Naive thymus-derived CD4-positive, alpha-beta T cell (primary cell): ENCODE results near the gene PPP1R10. TPM values are rescaled to one million over a fixed set of nuclear protein-coding genes. Genes with fewer than 3 reads are reported as not detected.

Experiments
- ATAC-seq: fragments of 150-1000 bp; cut with Tn5 transposase; 2 replicates; pipeline ENCODE4 v1.10.0; 2021; ENCODE audit warnings: mild to moderate bottlenecking, moderate library complexity
- CTCF ChIA-PET: fragments of 350-600 bp; sonication (Branson Sonifier 250); formaldehyde crosslinking; loops from one replicate; lab custom pipeline; 2021; ENCODE audit warnings: antibody characterized with exemption; lab: Charles Lee
- POLR2A ChIA-PET: fragments of 350-600 bp; sonication (Branson Sonifier 250); formaldehyde crosslinking; loops from one replicate; lab custom pipeline; 2021; ENCODE audit warnings: antibody characterized with exemption, inconsistent platforms; lab: Charles Lee
- DNase-seq, 9 donors: peaks; one replicate each; pipeline versions ENCODE4 v3.0.0 to v3.0.0-alpha.2; 2020 to 2022; ENCODE audit warnings: mixed read lengths in 1 of 9
- H3K27ac ChIP-seq: one replicate; pipeline ENCODE4 v1.7.0; 2013; ENCODE audit warnings: mild to moderate bottlenecking, low read depth, low read length, moderate library complexity
- H3K27me3 ChIP-seq, 2 donors: one replicate each; pipeline ENCODE4 v1.7.0; 2013; ENCODE audit warnings: low read length in 2 of 2, mild to moderate bottlenecking in 2 of 2, moderate library complexity in 2 of 2; ENCODE audit not compliant: control insufficient read depth in 2 of 2, insufficient read depth in 2 of 2
- H3K36me3 ChIP-seq, 3 experiments: 1 replicate in 2 of 3; 2 replicates in 1 of 3; pipeline ENCODE4 v1.7.0; 2013; ENCODE audit warnings: low read length in 3 of 3, mild to moderate bottlenecking in 3 of 3, moderate library complexity in 1 of 3; ENCODE audit not compliant: insufficient read depth in 3 of 3, control insufficient read depth in 2 of 3
- H3K4me1 ChIP-seq, 2 donors: one replicate each; pipeline ENCODE4 v1.7.0; 2013; ENCODE audit warnings: low read length in 2 of 2, mild to moderate bottlenecking in 2 of 2, moderate library complexity in 1 of 2; ENCODE audit not compliant: control insufficient read depth in 2 of 2, insufficient read depth in 2 of 2
- H3K4me3 ChIP-seq: 2 replicates; pipeline ENCODE4 v1.7.0; 2013; ENCODE audit warnings: mild to moderate bottlenecking, low read length
- H3K9me3 ChIP-seq, 3 experiments: 1 replicate in 2 of 3; 2 replicates in 1 of 3; pipeline ENCODE4 v1.7.0; 2013; ENCODE audit warnings: low read length in 3 of 3; ENCODE audit not compliant: control insufficient read depth in 2 of 3
- H3K27ac Mint-ChIP-seq, 9 donors: one replicate each; pipeline ENCODE4 v1.8.0; 2020 to 2022; ENCODE audit warnings: mixed read lengths in 9 of 9, mild to moderate bottlenecking in 8 of 9, moderate library complexity in 5 of 9, inconsistent platforms in 2 of 9
- H3K27me3 Mint-ChIP-seq, 5 donors: one replicate each; pipeline ENCODE4 v1.8.0; 2021 to 2022; ENCODE audit warnings: mixed read lengths in 5 of 5, mild to moderate bottlenecking in 1 of 5
- H3K36me3 Mint-ChIP-seq, 5 donors: one replicate each; pipeline ENCODE4 v1.8.0; 2020 to 2022; ENCODE audit warnings: mixed read lengths in 5 of 5, mild to moderate bottlenecking in 3 of 5, inconsistent platforms in 1 of 5
- H3K4me1 Mint-ChIP-seq, 7 donors: one replicate each; pipeline ENCODE4 v1.8.0; 2020 to 2022; ENCODE audit warnings: mixed read lengths in 7 of 7, mild to moderate bottlenecking in 3 of 7, inconsistent platforms in 1 of 7
- H3K4me3 Mint-ChIP-seq, 10 donors: one replicate each; pipeline ENCODE4 v1.8.0; 2020 to 2022; ENCODE audit warnings: mild to moderate bottlenecking in 10 of 10, mixed read lengths in 10 of 10, moderate library complexity in 6 of 10, inconsistent platforms in 2 of 10
- H3K9me3 Mint-ChIP-seq, 11 donors: one replicate each; pipeline ENCODE4 v1.8.0; 2020 to 2022; ENCODE audit warnings: mixed read lengths in 11 of 11, mild to moderate bottlenecking in 4 of 11, inconsistent platforms in 1 of 11, moderate library complexity in 1 of 11
- intact Hi-C, 2 donors: fragments of 100-400 bp; cut with micrococcal nuclease; formaldehyde crosslinking; loops; one replicate each; pipeline ENCODE4 v1.15.1; 2023
- polyA plus RNA-seq, 2 donors: library from polyadenylated mRNA; unstranded; fragments of 300-500 nt; fragmentation: Illumina TruSeq; gene quantifications; one replicate each; pipeline ENCODE4 v1.2.3, GENCODE V29; 2021
- total RNA-seq, 6 experiments: library from RNA in 5 of 6; stranded (reverse) in 5 of 6; gene quantifications; 1 replicate in 5 of 6; 2 replicates in 1 of 6; pipeline ENCODE4 v1.2.3 and lab custom pipeline; 2021 to 2026

PPP1R10 gene
- total and polyA plus RNA-seq, 7 experiments from 2014 or later, result 21.6 to 286 (median 114) TPM

DNA sequence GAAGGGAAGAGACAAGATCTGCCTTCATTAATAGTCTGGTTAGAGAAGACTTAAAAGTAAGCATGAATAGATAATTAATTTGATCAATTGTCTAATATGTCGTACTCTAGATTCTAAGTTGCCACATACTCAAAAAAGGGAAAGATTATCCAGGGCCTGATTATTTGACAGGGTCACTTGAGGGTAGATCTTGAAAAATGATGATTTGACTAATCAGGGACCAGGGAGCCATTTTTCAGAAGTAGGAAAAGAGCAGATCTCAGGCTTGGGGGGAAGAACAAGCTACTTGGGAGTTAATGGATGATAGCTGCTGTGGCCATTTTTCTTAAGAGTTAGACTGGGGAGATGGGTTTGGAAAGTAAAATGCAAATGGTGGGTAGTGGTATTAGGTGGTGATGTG, 24.8 kb downstream of the PPP1R10 start:
- H3K9me3 Mint-ChIP-seq, result no peaks in the 10 kb centered on the region
- DNase-seq (no peak), ATAC-seq (no peak)
- Histone ChIP-seq H3K4me3 (no peak overlapping the region), H3K4me1 (peaks cover 0 to 3% of the 10 kb centered on the region in 2 donors), H3K36me3 (peaks cover 0 to 72% (median 2%) of the 10 kb centered on the region in 3 experiments), H3K9me3 (no peaks in the 10 kb centered on the region), H3K27me3 (no peaks in the 10 kb centered on the region), H3K27ac (no peak overlapping the region)
- intact Hi-C loops, result no loop called here
- ChIA-PET POLR2A (interaction anchor here (0.7 to 1.4 kb wide), 4 partner anchors 23 to 109 kb away, joined by 3 to 5 read pairs (median 4); partner anchors contain the start of gene ATAT1), CTCF (interaction anchor here (0.7 to 10.4 kb wide), 6 partner anchors 14 to 108 kb away, joined by 3 to 128 read pairs (median 3); no protein-coding TSS in a partner anchor)
- no peaks in the 10 kb centered on the region for H3K27me3 Mint-ChIP-seq
- no peak overlapping the region for H3K4me3 Mint-ChIP-seq
- H3K36me3 Mint-ChIP-seq, result peaks cover 5 to 44% (median 21%) of the 10 kb centered on the region in 5 donors
- H3K27ac Mint-ChIP-seq, result peak overlapping the region in 2 of 9 donors; percentile 10 to 62
- peaks cover 6 to 21% (median 17%) of the 10 kb centered on the region in 7 donors for H3K4me1 Mint-ChIP-seq

DNA sequence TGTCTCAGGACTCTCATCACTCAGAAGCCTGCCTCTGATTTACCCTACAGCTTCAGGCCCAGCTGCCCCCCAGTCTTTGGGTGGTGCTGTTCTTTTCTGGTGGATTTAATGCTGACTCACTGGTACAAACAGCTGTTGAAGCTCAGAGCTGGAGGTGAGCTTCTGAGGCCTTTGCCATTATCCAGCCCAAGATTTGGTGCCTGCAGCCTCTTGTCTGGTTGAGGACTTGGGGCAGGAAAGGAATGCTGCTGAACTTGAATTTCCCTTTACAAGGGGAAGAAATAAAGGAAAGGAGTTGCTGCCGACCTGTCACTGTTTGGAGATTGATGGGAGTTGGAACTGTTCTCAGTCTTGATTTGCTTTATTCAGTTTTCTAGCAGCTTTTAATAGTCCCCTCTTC, 26.0 kb downstream of the PPP1R10 start:
- H3K36me3 Mint-ChIP-seq, result peaks cover 10 to 51% (median 27%) of the 10 kb centered on the region in 5 donors
- intact Hi-C loops, result no loop called here
- no peak overlapping the region for H3K4me3 Mint-ChIP-seq
- peaks cover 2 to 17% (median 14%) of the 10 kb centered on the region in 7 donors for H3K4me1 Mint-ChIP-seq
- POLR2A ChIA-PET, result interaction anchor here (0.8 to 1.2 kb wide), 4 partner anchors 8 to 108 kb away, joined by 3 to 6 read pairs (median 4); no protein-coding TSS in a partner anchor
- no peak for DNase-seq
- no peaks in the 10 kb centered on the region for H3K27me3 Mint-ChIP-seq
- Histone ChIP-seq H3K36me3 (peaks cover 8 to 85% (median 13%) of the 10 kb centered on the region in 3 experiments), H3K9me3 (no peaks in the 10 kb centered on the region), H3K27me3 (no peaks in the 10 kb centered on the region), H3K4me1 (no peaks in the 10 kb centered on the region), H3K27ac (no peak overlapping the region), H3K4me3 (no peak overlapping the region)
- no peak for ATAC-seq
- H3K27ac Mint-ChIP-seq, result peak overlapping the region in 2 of 9 donors; percentile 24 to 65
- no peaks in the 10 kb centered on the region for H3K9me3 Mint-ChIP-seq
- CTCF ChIA-PET, result interaction anchor here (0.6 to 10.4 kb wide), 4 partner anchors 13 to 124 kb away, joined by 3 to 128 read pairs (median 3); no protein-coding TSS in a partner anchor

DNA sequence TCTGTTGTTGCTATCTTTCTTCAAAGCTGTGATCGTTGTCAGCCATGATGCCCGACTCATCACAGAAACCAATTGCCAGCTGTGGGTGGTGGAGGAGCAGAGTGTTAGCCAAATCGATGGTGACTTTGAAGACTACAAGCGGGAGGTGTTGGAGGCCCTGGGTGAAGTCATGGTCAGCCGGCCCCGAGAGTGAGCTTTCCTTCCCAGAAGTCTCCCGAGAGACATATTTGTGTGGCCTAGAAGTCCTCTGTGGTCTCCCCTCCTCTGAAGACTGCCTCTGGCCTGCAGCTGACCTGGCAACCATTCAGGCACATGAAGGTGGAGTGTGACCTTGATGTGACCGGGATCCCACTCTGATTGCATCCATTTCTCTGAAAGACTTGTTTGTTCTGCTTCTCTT, 26.5 kb downstream of the PPP1R10 start:
- Histone ChIP-seq H3K27ac (no peak overlapping the region), H3K4me3 (no peak overlapping the region), H3K27me3 (no peaks in the 10 kb centered on the region), H3K4me1 (no peaks in the 10 kb centered on the region), H3K36me3 (peaks cover 12 to 90% (median 18%) of the 10 kb centered on the region in 3 experiments), H3K9me3 (no peaks in the 10 kb centered on the region)
- POLR2A ChIA-PET, result interaction anchor here (1.2 kb wide), 2 partner anchors 9 to 24 kb away, joined by 3 to 4 read pairs; no protein-coding TSS in a partner anchor
- Mint-ChIP-seq H3K4me3 (no peak overlapping the region), H3K9me3 (no peaks in the 10 kb centered on the region), H3K4me1 (peaks cover 2 to 16% (median 12%) of the 10 kb centered on the region in 7 donors), H3K27me3 (no peaks in the 10 kb centered on the region), H3K27ac (peak overlapping the region in 4 of 9 donors; percentile 24 to 65 (median 53)), H3K36me3 (peaks cover 10 to 54% (median 25%) of the 10 kb centered on the region in 5 donors)
- CTCF ChIA-PET, result interaction anchor here (0.9 to 10.4 kb wide), 3 partner anchors 39 to 107 kb away, joined by 3 to 128 read pairs (median 5); no protein-coding TSS in a partner anchor
- ATAC-seq, result peak; percentile 5
- no peak for DNase-seq
- intact Hi-C loops, result no loop called here

DNA sequence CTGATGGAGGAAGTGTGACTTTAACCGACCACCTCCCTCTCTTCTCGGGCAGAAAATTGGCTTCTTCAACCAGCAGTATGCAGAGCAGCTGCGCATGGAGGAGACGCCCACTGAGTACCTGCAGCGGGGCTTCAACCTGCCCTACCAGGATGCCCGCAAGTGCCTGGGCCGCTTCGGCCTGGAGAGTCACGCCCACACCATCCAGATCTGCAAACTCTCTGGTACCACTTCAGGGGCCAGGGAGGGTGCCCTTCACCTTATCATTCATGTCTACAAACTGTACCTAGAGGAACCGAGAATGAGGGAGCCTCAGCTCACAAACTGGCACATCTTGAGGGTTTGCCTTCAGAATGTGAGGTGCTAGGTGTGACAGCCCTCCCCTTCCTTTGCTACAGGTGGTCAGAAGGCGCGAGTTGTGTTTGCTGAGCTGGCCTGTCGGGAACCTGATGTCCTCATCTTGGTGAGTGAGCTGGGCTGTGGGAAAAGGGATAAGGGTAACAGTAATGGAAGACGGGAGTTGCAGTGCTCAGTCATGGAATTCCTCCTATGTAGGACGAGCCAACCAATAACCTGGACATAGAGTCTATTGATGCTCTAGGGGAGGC, 27.2 kb downstream of the PPP1R10 start:
- Histone ChIP-seq H3K27me3 (no peaks in the 10 kb centered on the region), H3K4me1 (no peaks in the 10 kb centered on the region), H3K27ac (no peak overlapping the region), H3K36me3 (peaks cover 17 to 94% (median 24%) of the 10 kb centered on the region in 3 experiments), H3K4me3 (no peak overlapping the region), H3K9me3 (no peaks in the 10 kb centered on the region)
- Mint-ChIP-seq H3K27ac (peak overlapping the region in 3 of 9 donors; percentile 16 to 44 (median 25)), H3K4me1 (peaks cover 6 to 14% (median 10%) of the 10 kb centered on the region in 7 donors), H3K27me3 (no peaks in the 10 kb centered on the region), H3K36me3 (peaks cover 10 to 52% (median 27%) of the 10 kb centered on the region in 5 donors), H3K9me3 (no peaks in the 10 kb centered on the region), H3K4me3 (no peak overlapping the region)
- ATAC-seq (no peak), DNase-seq (no peak)
- CTCF ChIA-PET, result interaction anchor here (0.8 to 10.4 kb wide), 4 partner anchors 23 to 106 kb away, joined by 3 to 128 read pairs (median 4); no protein-coding TSS in a partner anchor
- POLR2A ChIA-PET, result interaction anchor here (1.1 to 1.2 kb wide), 3 partner anchors 10 to 49 kb away, joined by 3 to 4 read pairs (median 3); no protein-coding TSS in a partner anchor
- intact Hi-C loops, result no loop called here

DNA sequence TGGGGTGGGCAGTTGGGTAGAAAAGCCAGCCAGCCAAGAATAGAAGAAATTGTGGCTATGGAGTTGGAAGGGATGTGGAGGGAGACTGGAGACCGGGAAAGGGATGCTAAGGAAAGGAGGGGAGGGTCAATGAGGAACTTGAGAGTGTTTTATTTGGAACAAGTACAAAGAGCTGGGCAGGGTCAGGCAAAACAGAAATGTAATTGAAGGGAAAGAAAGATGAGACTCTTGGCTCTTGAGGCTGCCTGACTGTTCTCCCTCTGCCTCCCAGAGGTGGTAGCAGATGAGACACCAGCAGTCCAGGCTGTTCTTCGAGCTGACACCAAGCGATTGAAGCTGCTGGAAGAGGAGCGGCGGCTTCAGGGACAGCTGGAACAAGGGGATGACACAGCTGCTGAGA, 33.1 kb downstream of the PPP1R10 start:
- ATAC-seq (no peak), DNase-seq (no peak)
- peaks cover 0 to 2% (median 0%) of the 10 kb centered on the region in 11 donors for H3K9me3 Mint-ChIP-seq
- peak overlapping the region in 6 of 9 donors; percentile 28 to 85 (median 45) for H3K27ac Mint-ChIP-seq
- H3K4me1 Mint-ChIP-seq, result peaks cover 0 to 8% (median 0%) of the 10 kb centered on the region in 7 donors
- no peak overlapping the region for H3K4me3 Mint-ChIP-seq
- H3K27me3 Mint-ChIP-seq, result no peaks in the 10 kb centered on the region
- POLR2A ChIA-PET, result interaction anchor here (0.6 to 1.8 kb wide), 7 partner anchors 10 to 56 kb away, joined by 3 to 6 read pairs (median 5); partner anchors contain the start of genes ABCF1 and PRR3
- H3K27ac ChIP-seq, result no peak overlapping the region
- intact Hi-C loops, result no loop called here
- H3K9me3 ChIP-seq, result no peaks in the 10 kb centered on the region
- no peaks in the 10 kb centered on the region for H3K4me1 ChIP-seq
- CTCF ChIA-PET, result interaction anchor here (2.9 kb wide), 1 partner anchor 13 kb away, joined by 8 read pairs; no protein-coding TSS in a partner anchor
- H3K36me3 Mint-ChIP-seq, result peaks cover 15 to 59% (median 39%) of the 10 kb centered on the region in 5 donors
- H3K27me3 ChIP-seq, result no peaks in the 10 kb centered on the region
- no peak overlapping the region for H3K4me3 ChIP-seq
- peaks cover 43 to 96% (median 51%) of the 10 kb centered on the region in 3 experiments for H3K36me3 ChIP-seq

DNA sequence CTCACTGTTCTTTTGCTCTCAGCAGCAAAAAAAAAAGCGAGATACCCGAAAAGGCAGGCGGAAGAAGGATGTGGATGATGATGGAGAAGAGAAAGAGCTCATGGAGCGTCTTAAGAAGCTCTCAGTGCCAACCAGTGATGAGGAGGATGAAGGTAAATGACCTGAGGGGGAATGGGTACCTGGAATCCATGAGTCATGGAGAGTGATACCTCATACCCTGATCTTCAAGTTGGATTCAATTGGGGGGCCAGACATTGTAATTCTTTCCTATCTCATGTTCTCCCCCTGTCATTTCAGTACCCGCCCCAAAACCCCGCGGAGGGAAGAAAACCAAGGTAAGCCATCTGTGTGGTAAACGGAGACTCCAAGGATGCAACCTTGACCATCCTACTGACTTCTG, 39.0 kb downstream of the PPP1R10 start:
- POLR2A ChIA-PET, result interaction anchor here (0.6 to 3.4 kb wide), 5 partner anchors 19 to 216 kb away, joined by 3 to 15 read pairs (median 3); no protein-coding TSS in a partner anchor

More for the DNA sequence above, 39.0 kb downstream of the PPP1R10 start:
- Mint-ChIP-seq H3K4me3 (no peak overlapping the region), H3K4me1 (peaks cover 27 to 42% (median 34%) of the 10 kb centered on the region in 7 donors), H3K9me3 (peaks cover 0 to 5% (median 0%) of the 10 kb centered on the region in 11 donors), H3K27ac (peak overlapping the region in 3 of 9 donors; percentile 25 to 47 (median 31)), H3K27me3 (no peaks in the 10 kb centered on the region), H3K36me3 (peaks cover 20 to 51% (median 41%) of the 10 kb centered on the region in 5 donors)
- Histone ChIP-seq H3K9me3 (no peaks in the 10 kb centered on the region), H3K27me3 (no peaks in the 10 kb centered on the region), H3K36me3 (peaks cover 30 to 64% (median 46%) of the 10 kb centered on the region in 3 experiments), H3K4me3 (no peak overlapping the region), H3K4me1 (peaks cover 7 to 17% of the 10 kb centered on the region in 2 donors), H3K27ac (no peak overlapping the region)
- intact Hi-C loops, result loop anchor here in 1 of 2 donors (10.0 kb wide), 1 partner anchor 363 kb away; the partner anchor contains the start of gene TRIM26
- no peak for DNase-seq
- CTCF ChIA-PET, result interaction anchor here (0.6 to 1.6 kb wide), 3 partner anchors 13 to 96 kb away, joined by 3 read pairs; no protein-coding TSS in a partner anchor
- no peak for ATAC-seq
